GM18507 (cell line): ENCODE measurements around the gene CCDC170.
"Not testable (repeated sequence)": the region's sequence is repeated elsewhere in the genome, so short reads cannot be mapped to it uniquely, and the experiment has no call there.

Source experiments
- DNase-seq: peaks from one replicate; pipeline ENCODE4 v3.0.0; 2011; ENCODE audit warnings: low read depth; ENCODE audit not compliant: insufficient read length; ENCODE audit errors: extremely low spot score
- FAIRE-seq: peaks from 2 replicates; lab custom pipeline; 2011; peaks lifted over from hg19 to GRCh38; lab: Jason Lieb, UNC

Gene CCDC170

GRCh38 chr6:151493161-151493803, 535 bp upstream of the CCDC170 start:
- FAIRE-seq (no peak), DNase-seq (no peak)

- no peak for FAIRE-seq
Measured at GRCh38 chr6:151494235-151494935, 568 bp downstream of the CCDC170 start.

GRCh38 chr6:151494936-151495320, 1.1 kb downstream of the CCDC170 start:
- FAIRE-seq (no peak), DNase-seq (no peak)

More at GRCh38 chr6:151494235-151494935, 568 bp downstream of the CCDC170 start:
- DNase-seq = no peak

- FAIRE-seq (no peak), DNase-seq (no peak)
Measured at GRCh38 chr6:151495380-151495779, 1.6 kb downstream of the CCDC170 start.

- no peak for FAIRE-seq
- no peak for DNase-seq
Measured at GRCh38 chr6:151497905-151498304, 4.1 kb downstream of the CCDC170 start.

- FAIRE-seq (peak; percentile 49), DNase-seq (no peak)
Measured at GRCh38 chr6:151498327-151498726, 4.5 kb downstream of the CCDC170 start.

GRCh38 chr6:151499551-151499950, 5.7 kb downstream of the CCDC170 start:
- no peak for FAIRE-seq
- DNase-seq = no peak

GRCh38 chr6:151501511-151502136, 7.8 kb downstream of the CCDC170 start:
- FAIRE-seq (no peak), DNase-seq (no peak)

GRCh38 chr6:151502499-151502898, 8.7 kb downstream of the CCDC170 start:
- no peak for DNase-seq
- FAIRE-seq = no peak

- no peak for DNase-seq
- FAIRE-seq = no peak
Measured at GRCh38 chr6:151506761-151507160, 12.9 kb downstream of the CCDC170 start.

GRCh38 chr6:151509048-151509447, 15.2 kb downstream of the CCDC170 start:
- no peak for FAIRE-seq
- no peak for DNase-seq

- DNase-seq (no peak), FAIRE-seq (no peak)
Measured at GRCh38 chr6:151512481-151512880, 18.7 kb downstream of the CCDC170 start.

GRCh38 chr6:151514000-151514730, 20.3 kb downstream of the CCDC170 start:
- no peak for DNase-seq
- no peak for FAIRE-seq

- not testable (repeated sequence) for DNase-seq, FAIRE-seq
Measured at GRCh38 chr6:151518992-151519391, 25.2 kb downstream of the CCDC170 start.

GRCh38 chr6:151523034-151523433, 29.2 kb downstream of the CCDC170 start:
- DNase-seq = no peak
- FAIRE-seq = no peak

GRCh38 chr6:151524059-151524458, 30.2 kb downstream of the CCDC170 start:
- no peak for DNase-seq
- no peak for FAIRE-seq

GRCh38 chr6:151534576-151534975, 40.8 kb downstream of the CCDC170 start:
- FAIRE-seq = no peak

GRCh38 chr6:151535476-151536187, 41.8 kb downstream of the CCDC170 start:
- no peak for FAIRE-seq
- no peak for DNase-seq

More at GRCh38 chr6:151534576-151534975, 40.8 kb downstream of the CCDC170 start:
- DNase-seq = no peak

GRCh38 chr6:151536188-151536479, 42.3 kb downstream of the CCDC170 start:
- DNase-seq (no peak), FAIRE-seq (no peak)

- DNase-seq = no peak
- no peak for FAIRE-seq
Measured at GRCh38 chr6:151537556-151537955, 43.7 kb downstream of the CCDC170 start.
